ENCODE measurements around the gene ELOA2. TPM values are rescaled to one million over a fixed set of nuclear protein-coding genes. Genes with fewer than 3 reads are reported as not detected.
"Not testable (repeated sequence)": the region's sequence is repeated elsewhere in the genome, so short reads cannot be mapped to it uniquely, and the experiment has no call there.

The ELOA2 gene, protein sequence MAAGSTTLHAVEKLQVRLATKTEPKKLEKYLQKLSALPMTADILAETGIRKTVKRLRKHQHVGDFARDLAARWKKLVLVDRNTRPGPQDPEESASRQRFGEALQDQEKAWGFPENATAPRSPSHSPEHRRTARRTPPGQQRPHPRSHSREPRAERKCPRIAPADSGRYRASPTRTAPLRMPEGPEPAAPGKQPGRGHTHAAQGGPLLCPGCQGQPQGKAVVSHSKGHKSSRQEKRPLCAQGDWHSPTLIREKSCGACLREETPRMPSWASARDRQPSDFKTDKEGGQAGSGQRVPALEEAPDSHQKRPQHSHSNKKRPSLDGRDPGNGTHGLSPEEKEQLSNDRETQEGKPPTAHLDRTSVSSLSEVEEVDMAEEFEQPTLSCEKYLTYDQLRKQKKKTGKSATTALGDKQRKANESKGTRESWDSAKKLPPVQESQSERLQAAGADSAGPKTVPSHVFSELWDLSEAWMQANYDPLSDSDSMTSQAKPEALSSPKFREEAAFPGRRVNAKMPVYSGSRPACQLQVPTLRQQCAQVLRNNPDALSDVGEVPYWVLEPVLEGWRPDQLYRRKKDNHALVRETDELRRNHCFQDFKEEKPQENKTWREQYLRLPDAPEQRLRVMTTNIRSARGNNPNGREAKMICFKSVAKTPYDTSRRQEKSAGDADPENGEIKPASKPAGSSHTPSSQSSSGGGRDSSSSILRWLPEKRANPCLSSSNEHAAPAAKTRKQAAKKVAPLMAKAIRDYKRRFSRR
- polyA plus RNA-seq (ENCODE audit: insufficient read length in 10 of 10), result under 1 TPM in 2 of 10 donors, not detected in 8; 0.05 to 0.22 TPM
- long read RNA-seq, donor 1, result 0 reads
- long read RNA-seq, donor 2, result 0 reads
- long read RNA-seq, donor 3, result 0 reads
- long read RNA-seq, donor 4, result 0 reads
- long read RNA-seq, donor 5, result 0 reads
- long read RNA-seq, donor 6, result 0 reads
- long read RNA-seq, donor 7, result 0 reads
- long read RNA-seq, donor 8, result 0 reads
- long read RNA-seq, donor 9, result 0 reads

DNA sequence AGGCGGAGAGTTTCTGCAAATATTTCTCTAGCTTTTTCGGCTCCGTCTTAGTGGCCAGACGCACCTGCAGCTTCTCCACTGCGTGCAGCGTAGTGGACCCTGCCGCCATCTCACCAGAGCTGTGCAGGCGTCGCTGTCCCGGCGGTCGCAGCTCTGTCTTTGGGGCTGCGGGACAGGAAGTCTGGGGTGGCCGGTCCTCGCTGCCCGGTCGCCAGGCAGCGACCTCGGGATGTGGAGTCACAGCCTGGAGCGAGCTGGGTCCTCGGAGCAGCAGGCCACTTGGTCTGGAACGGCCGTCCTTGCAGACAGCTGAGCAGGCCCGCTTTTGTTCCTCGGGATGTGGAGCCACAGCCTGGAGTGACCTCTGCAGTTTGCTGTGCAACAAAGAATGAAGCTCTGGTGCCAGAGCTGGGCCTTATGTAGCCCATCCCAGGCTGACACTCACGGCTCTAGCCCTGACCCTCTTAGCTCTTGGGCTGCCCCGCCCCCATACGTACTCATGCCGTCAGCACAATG, at the start of gene ELOA2:
ELOA2 (minus strand) TSS at position 466 of the 516 bp plus-strand sequence; CDS start at position 109, 357 bp downstream.
- no peak for DNase-seq

DNA sequence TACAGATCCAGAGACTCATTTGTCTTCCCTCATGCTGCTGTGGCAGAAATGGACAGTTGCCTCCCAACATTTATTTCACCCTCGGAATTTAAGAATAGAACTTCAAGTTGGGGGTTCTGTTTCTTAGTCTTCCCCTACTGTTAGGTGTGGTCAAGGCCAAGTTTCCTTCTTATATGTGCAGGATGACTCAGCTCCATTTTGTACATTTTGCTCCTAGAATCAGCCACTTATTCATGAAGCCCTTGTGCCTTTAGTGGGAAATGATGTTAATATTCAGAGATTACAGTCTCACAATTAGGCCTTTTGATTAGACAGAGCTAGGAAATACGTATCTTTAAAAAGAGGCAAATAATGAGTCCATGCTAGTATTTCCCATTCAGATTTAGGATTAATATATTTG, 46.2 kb upstream of the ELOA2 start:
- no peak for DNase-seq

DNA sequence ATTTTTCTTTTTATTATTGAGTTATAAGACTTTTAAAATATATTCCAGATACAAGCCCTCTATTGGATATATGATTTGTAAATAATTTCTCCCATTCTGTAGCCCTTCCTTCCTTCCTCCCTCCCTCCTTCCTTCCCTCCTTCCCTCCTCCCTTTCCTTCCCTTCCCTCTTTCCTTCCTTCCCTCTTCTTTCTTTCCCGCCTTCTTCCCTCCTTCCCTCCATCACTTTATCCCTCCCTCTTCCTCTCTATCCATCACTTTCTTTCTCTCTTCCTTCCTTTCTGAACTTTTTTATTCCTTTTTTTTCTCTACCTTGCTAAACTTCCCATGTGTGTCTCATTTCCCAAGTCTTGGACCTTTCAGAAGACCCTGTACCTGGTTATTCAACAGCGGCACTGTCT, 45.5 kb upstream of the ELOA2 start:
- no peak for DNase-seq

DNA sequence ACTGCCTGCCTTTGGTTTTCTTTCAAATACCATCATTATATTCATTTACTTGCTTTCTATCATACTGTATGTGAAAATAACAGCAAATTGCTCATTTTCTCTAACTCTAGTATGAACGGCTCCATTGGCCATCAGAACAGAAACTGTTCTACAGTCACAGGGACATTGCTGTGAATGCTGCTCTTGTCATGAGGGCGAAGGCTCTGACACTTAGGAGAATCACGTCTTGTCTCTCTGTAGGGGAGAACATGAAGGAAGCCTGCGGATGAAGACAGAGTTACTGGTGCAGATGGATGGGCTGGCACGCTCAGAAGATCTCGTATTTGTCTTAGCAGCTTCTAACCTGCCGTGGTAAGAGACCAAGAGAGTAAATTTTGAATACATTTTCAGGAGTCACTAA, 41.7 kb upstream of the ELOA2 start:
- no peak for DNase-seq

DNA sequence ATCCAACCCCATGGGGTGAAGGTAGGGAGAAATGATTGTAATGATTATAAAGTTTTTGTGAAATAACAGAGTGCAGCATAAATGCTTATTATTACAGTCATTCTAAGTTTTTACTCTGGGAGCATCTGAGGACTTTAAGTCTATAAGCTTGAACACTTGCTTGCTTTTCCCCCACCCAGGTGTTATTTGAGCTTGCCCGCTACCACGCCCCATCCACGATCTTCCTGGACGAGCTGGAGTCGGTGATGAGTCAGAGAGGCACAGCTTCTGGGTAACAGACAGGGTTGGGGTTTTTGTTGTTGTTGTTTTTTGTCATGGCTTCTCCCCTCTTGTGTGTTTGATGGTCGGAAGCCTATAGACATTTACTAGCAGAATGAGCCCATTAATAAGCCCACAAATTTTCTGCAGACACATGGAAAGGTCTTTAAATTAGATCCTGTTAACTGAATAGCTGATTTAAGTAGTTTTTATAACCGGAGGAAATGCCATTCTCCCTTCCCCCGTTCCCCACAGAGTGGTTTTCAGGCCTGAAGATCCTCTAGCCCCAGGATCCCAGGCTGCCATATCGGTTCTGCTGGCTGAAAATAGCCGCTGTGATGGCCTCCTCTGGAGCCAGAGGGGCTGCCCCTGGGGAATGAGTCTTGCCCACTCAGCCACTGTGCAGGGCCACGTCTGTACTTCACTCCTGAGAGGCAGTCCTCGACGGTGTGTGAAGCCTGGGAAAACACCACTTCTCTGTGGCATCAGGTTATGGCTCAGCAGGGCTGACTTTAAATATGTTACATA, 39.9 kb upstream of the ELOA2 start:
- DNase-seq, result peak in 1 of 3 donors; percentile 13

DNA sequence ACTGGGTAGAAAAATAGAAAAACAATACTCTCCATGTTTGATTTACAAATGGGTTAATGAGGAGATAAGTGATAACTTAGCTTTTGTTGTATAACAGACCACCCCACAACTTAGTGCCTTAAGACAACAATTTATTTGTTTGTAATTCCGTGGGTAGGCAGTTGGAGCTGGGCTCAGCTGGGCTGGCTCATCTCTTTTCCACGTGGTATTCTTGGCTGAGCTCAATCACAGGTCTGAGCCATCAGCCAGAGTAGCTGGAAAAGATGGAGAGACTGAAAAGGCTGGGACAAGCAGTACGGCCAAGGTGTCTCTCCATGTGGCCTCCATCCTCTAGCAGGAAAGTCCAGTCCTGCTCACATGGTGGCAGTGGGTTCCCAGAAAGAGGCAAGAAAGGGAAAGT, 32.2 kb upstream of the ELOA2 start:
- DNase-seq, result no peak

DNA sequence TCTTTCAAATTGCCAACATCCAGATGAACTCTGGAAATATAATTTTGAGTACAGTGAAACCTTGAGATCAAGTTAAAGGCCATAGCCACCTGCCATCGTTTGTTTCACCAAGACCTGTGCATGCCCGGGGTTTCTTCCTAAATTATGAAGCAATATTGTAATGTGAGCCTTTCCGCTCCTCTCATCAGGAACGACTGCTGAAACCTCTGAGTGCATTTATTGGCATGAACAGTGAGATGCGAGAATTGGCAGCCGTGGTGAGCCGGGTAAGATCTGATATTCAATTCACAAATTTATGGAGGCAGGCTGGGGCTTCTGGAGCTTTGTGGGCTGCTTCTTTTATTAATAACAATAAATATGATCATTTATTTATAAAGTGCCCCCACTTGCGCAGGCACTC, 27.7 kb upstream of the ELOA2 start:
- no peak for DNase-seq

DNA sequence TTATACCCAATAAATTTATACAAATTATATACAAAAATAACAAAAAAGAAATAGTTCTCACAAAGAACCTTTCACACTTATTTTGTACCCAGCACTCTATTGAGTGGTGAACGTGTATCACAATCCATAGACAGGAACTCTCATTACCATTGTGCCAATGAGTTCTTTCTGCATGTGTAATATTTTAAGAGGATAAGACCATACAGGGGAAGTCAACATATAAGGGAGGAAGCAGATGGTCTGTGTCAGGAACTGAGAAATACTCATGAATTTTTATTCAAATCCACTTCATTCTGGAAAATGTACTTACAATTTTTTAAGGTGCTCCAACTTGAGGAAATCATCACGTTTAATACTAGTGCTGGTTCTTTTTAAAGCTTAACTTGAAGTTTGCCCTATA, 27.1 kb upstream of the ELOA2 start:
- no peak for DNase-seq

DNA sequence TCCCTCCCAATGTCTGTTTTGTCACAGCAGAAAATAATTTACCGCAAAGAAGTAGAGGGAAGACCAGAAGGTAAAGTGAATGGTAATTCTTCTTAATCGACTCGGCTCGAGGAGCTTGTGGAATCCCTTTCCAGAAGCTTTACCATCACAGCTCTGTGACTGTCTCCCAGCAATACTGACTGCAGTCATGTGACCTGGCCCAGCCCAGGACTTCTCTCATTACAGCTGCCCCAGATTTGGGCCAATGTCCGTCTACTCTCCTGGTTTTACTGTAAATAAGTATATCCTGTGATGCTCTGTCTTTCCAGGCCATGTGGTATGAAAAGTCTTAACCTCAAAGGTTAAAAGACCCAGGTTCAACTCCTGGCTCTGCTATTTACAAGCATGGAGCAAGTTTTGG, 18.9 kb upstream of the ELOA2 start:
- no peak for DNase-seq

DNA sequence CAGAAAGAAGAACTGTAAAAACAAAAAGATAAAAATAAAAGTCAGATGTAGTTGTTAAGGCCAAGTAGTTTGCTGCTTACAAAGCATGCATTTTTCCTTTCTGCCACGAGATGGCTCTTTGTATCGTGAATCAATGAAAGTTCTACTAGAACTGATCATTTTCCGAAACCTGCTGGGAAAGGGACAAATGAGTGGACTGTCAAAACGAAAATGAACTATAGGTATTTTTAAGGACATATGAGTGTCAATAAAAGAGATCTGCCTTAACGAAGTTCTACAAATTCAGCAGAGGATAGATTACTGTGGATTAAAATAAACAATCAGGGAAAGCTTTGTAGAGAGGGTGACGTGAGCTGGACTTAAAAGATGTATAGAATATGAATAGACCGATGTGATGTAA, 15.0 kb upstream of the ELOA2 start:
- DNase-seq, result peak; percentile 31 to 64 (median 44)

DNA sequence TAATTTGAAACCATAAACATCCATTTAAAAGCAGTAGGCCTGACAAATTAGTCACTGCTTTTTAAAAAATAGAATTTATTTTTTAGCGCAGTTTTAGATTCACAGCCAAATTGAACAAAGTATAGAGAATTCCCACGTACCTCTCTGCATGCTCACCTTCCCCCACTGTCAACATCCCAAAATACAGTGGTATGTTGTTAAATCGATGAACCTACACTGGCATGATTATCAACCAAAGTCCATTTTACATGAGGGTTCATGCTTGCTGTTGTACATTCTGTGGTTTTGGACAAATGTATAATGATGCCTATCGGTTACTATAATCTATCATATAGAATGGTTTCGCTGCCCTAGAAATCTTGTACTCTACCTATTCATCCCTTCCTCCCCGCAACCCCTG, 5.6 kb upstream of the ELOA2 start:
- DNase-seq, result no peak

DNA sequence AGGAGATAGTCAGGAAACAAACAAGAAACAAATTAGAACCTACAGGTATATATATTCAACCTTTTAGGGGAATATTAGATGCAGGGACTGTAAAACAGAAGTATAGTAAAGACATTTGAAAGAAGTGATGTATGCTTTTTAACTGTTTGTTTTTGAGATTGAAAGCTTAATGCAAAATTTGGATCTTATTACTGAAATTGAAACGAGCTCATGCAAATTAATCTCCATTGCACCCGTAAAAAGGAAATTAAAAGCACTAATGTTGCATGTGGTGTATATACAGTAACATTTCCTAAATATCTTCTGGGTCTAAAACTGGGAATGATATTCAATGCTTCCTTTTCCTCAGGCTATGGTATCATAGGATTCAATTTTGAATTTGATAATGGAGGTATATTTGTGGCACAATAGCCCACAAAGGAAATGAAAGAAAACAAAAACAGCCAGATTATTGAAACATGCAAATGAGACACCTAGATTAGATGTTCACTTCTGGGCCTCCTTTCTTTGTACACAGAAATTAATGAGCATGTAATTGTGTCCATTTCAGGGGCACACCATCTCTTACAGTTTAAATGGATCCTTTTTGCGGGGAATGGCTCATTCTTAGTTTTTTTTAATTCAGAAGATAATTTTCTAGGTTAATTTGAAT, 1.6 kb upstream of the ELOA2 start:
- DNase-seq, result no peak

DNA sequence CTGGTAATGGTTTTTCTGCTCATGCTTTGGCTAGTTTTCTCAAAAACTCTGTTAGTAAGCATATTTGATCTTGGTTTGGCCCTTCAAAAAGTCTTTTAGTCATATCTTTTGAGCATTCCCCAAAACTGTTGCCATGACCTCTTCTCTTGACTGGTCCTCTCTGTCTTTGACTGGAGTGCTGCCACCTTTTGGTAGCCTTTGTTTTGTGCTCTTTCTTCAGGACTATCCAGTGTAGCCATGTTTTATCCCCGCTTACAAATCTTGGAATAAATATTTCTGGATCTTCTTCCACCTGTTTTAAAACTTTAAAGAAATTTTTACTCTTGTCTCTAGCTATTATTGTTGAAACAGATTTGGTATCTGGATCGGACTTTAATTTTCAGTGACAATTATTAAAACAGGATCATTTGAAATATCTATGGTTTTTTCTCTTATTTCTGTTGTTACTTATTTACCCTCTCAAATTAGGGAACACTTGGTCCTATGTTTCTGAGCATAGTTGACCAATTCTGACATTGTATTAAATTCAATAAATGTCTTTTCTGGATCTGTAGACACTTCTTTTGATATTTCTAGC, 965 bp upstream of the ELOA2 start:
- peak in 2 of 3 donors; percentile 2 to 11 for DNase-seq

DNA sequence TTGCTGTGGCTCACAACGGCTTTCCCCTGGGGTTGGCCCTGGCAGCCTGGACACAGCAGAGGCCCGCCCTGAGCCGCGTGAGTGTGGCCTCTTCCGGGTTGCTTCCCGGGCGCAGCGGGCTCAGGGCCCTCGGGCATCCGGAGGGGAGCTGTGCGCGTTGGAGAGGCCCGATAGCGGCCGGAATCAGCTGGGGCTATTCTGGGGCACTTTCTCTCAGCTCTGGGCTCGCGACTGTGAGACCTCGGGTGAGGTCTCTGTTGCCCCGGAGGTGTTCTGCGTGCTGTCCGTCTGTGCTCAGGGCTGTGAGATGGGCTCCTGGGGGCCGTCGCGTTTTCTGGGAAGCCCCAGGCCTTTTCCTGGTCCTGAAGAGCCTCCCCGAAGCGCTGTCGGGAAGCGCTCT, 830 bp downstream of the ELOA2 start:
- DNase-seq, result not testable (repeated sequence)

DNA sequence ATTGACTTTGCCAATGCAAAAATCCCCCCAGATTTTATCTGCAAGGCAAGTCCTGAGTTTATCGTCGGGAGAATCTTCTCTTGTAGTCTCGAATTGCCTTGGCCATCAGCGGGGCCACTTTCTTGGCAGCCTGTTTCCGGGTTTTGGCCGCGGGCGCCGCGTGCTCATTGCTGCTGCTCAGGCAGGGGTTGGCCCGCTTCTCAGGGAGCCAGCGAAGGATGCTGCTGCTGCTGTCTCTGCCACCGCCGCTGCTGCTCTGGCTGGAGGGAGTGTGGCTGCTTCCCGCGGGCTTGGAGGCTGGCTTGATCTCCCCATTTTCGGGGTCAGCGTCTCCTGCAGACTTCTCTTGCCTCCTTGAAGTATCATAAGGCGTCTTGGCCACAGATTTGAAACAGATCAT, 2.5 kb downstream of the ELOA2 start:
- no peak for DNase-seq

DNA sequence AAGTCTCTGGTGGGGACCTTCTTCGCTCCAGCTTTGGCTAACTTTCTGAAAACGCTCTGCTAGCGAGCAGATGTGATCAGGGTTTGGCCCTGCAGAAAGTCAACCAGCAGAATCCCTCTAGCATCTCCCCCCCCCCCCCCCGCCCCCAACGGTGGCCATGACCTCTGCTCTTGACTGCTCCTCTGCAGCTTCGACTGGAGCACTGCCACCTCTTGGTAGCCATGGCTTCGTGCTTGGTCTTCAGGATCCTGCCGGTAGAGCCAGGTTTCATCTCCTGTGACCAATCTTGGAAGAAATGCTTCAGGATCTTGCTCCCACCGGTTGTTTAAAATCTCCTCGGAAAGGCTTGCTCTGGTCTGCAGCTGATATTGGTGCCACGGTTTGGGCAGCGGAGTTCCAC, 4.5 kb downstream of the ELOA2 start:
- DNase-seq, result not testable (repeated sequence)

DNA sequence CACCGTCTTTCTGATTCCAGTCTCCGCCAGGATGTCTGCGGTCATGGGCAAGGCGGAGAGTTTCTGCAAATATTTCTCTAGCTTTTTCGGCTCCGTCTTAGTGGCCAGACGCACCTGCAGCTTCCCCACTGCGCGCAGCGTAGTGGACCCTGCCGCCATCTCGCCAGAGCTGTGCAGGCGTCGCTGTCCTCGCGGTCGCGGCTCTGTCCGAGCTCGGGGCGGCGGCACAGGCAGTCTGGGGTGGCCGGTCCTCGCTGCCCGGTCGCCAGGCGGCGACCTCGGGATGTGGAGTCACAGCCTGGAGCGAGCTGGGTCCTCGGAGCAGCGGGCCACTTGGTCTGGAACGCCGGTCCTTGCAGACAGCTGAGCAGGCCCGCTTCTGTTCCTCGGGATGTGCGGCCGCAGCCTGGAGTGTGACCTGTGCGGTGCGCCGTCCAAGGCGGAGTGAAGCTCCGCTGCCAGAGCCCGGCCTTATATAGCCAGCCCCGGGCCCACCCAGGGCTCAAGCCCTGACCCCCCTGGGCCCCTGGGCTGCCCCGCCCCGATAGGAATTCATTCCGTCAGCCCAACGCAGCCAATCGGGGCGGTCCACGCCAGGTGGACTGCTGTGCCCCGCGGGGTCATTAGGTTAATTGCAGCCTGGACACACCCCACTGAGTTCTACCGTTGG, 5.6 kb downstream of the ELOA2 start:
- DNase-seq, result not testable (repeated sequence)

DNA sequence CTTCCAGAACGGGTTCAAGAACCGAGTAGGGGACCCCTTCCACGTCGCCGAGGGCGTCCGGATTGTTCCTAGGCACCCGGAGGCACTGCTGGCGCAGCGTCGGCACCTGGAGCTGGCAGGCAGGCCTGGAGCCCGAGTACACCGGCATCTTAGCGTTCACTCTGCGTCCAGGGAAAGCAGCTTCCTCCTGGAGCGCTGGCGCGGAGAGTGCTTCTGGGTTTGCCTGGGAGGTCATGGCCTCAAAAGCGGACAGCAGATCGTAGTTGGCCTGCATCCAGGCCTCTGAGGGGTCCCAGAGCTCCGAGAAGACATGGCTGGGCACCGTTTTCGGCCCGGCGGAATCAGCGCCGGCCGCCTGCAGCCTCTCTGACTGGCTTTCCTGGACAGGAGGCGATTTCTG, 6.7 kb downstream of the ELOA2 start:
- DNase-seq, result not testable (repeated sequence)

DNA sequence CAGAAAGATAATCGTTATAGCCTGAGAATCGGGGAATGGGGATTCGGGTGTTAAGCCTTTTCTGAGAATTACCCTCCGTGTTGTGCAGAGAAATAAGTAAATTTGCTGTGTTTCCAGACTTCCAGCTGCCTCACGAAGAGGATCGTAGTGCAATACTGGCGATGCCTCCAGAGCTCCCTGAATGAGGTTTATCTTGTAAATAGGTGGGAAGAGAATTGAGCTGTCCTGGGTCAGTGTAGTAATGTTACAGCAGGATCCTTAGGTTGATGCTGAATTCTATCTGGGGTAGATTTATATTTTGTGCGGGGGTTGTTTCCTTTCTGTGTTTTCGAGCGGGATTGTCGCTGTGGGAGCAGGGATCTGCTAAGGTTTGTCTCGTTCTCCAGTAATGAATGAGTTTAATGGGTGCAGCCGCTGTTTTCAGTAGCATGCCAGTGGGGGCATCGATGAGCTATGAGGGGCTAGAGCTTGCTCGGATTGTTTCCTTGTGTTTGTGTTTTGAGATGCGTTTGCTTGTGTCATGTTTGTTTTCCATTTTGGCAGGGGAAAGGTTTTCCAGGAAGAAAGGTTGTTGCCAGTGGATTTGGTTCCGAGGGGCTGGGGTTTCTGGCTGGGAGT, 9.8 kb downstream of the ELOA2 start:
- not testable (repeated sequence) for DNase-seq
